Adipocyte (in vitro differentiated cells): Measurements from ENCODE around the gene WFIKKN1.

Source experiments
- DNase-seq: peaks from one replicate; pipeline ENCODE4 v3.0.0-alpha.2; 2015; ENCODE audit warnings: low read depth
- H3K27me3 ChIP-seq: replicated peaks from 2 replicates; pipeline ENCODE4 v1.7.0; 2013; ENCODE audit warnings: mild to moderate bottlenecking, low read length, moderate library complexity; ENCODE audit not compliant: control insufficient read depth, insufficient read depth
- H3K36me3 ChIP-seq: 2 replicates; pipeline ENCODE4 v1.7.0; 2013; ENCODE audit warnings: low read length, mild to moderate bottlenecking, moderate library complexity; ENCODE audit not compliant: control insufficient read depth, insufficient read depth, severe bottlenecking
- H3K4me1 ChIP-seq: 2 replicates; pipeline ENCODE4 v1.7.0; 2013; ENCODE audit warnings: mild to moderate bottlenecking, low read length, moderate library complexity; ENCODE audit not compliant: control insufficient read depth, insufficient read depth
- H3K4me3 ChIP-seq: 2 replicates; pipeline ENCODE4 v1.7.0; 2013; ENCODE audit warnings: mild to moderate bottlenecking, low read length, moderate library complexity
- H3K9ac ChIP-seq: 2 replicates; pipeline ENCODE4 v1.7.0; 2013; ENCODE audit warnings: mild to moderate bottlenecking, low read length, moderate library complexity
- H3K9me3 ChIP-seq: 2 replicates; pipeline ENCODE4 v1.7.0; 2013; ENCODE audit warnings: mild to moderate bottlenecking, low read length, moderate library complexity; ENCODE audit not compliant: control insufficient read depth

WFIKKN1 gene

DNA sequence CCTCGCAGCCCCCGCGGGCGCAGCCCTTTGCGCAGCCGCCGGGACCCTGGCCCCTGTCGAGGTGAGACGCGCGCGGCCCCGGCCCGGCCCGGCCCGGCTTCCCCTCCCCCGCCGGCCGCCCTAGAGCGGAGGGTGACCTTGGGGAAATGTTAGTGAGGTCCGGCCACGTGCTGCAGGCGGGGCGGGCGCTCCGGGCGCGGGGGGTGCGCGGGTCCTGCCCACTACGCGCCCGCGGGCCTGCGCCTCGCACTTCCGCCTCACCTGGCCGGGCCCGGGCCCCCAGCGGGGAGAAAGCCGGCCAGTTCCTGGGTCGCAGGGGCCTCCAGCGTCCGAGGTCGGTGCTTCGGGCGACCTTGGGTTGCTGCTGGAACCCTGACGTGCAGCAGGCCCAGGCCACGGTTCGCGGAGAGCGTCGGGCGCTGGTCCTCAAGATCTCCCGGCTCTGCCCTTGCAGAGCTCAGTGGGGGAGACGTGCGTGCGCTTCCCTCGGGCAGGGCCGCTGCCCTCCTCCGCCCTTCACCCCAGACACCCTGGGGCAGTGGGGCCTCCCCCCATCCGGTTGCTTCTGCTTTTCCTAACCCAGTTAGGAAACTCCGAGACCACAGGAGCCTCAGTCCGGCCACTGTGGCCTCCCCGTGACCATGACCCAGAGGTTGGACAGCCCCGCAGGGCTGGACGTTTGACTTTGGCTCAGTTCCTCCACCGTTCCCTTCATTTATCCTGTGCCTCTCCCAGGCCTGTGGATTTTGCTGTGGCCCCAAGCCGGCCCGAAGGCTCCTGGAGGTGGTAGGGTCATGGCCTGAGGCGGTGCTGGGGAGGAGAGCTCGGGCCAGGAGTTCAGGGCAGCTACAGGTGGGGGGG, 11.6 kb downstream of the WFIKKN1 start:
- Histone ChIP-seq H3K9me3 (no peaks in the 10 kb centered on the region), H3K9ac (peak overlapping the region; percentile 96), H3K4me1 (peaks cover 28% of the 10 kb centered on the region), H3K4me3 (peak overlapping the region; percentile 87), H3K36me3 (no peaks in the 10 kb centered on the region), H3K27me3 (no peaks in the 10 kb centered on the region)
- DNase-seq, result peak; percentile 47

DNA sequence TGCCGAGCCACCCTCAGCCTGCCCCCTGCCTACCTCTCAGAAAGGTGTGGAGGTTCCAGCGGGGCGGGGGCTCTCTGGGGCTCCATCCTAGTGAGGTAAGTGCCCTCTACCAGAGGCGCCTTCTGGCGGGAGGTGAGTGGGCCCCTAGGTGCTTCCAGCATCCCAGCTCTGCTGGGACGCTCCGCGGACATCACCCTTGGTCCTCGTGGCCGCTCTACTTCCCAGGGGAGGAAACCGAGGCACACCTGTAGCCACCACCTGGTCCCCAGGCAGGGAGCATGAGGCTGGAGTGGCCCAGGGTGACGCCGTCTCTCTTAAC, 12.2 kb downstream of the WFIKKN1 start:
- Histone ChIP-seq H3K9me3 (no peaks in the 10 kb centered on the region), H3K9ac (peak overlapping the region; percentile 96), H3K36me3 (no peaks in the 10 kb centered on the region), H3K4me3 (peak overlapping the region; percentile 87), H3K4me1 (peaks cover 28% of the 10 kb centered on the region), H3K27me3 (no peaks in the 10 kb centered on the region)
- DNase-seq, result no peak

DNA sequence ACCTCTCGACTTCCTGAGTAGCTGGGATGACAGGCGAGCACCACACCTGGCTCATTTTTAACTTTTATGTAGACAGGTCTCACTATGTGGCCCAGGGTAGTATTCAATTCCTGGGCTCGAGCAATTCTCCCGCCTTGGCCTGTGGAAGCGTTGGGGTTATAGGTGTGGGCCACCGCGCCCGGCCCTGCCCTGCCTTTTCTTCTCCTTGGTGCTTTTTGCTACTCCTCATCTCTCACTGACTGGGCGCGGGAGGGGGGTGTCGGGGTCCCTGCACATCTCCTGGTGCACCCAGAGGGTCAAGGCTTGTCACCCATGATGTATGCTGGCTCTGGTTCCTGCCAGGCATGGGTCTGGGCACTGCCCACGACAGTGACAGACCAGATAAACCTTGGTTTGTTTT, 13.8 kb downstream of the WFIKKN1 start:
- Histone ChIP-seq H3K4me3 (no peak overlapping the region), H3K27me3 (no peaks in the 10 kb centered on the region), H3K9me3 (no peaks in the 10 kb centered on the region), H3K36me3 (no peaks in the 10 kb centered on the region), H3K4me1 (peaks cover 37% of the 10 kb centered on the region), H3K9ac (no peak overlapping the region)
- DNase-seq, result no peak

DNA sequence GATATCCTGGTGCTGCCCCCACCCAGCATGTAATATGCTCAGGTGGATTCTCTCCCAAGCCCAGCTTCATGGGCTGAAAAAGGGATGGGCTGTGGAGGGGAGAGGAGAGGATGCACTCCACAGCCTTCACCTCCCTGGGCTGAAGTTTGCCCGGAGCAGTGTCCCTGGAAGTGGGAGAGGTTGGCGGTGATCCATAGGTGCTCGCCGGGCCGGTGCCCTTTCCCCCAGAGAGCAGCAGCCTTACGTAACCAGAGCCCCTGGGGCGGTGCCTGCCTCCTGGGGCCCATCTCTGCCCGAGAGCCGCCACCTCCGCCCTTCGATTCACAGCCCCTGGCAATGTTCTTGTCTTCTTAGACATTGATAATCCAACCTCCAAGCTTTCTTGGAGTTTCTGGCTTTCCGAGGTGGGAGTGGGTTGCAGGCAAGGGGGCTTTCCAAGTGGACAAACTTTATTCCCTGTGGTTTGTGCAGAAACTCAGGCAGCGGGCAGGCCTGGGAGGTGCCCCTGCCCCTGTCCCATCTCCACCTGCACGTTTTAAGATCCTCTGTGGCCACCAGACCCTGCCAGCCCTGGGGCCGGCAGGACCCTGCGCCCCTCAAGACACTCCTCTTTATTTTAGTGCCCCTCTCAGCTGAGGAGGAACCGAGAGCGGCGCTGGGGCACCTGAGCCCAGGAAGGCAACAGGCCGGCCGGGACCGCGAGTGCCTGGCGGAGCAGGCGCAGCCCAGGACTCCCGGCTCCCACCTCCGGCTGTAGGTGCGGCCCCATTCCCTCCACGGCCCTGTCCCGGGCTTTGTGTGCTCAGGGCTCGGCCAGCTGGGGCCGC, 15.3 kb downstream of the WFIKKN1 start:
- DNase-seq, result no peak
- Histone ChIP-seq H3K4me1 (peaks cover 41% of the 10 kb centered on the region), H3K4me3 (peak overlapping the region; percentile 23), H3K9ac (peak overlapping the region; percentile 60), H3K36me3 (no peaks in the 10 kb centered on the region), H3K9me3 (no peaks in the 10 kb centered on the region), H3K27me3 (no peaks in the 10 kb centered on the region)

DNA sequence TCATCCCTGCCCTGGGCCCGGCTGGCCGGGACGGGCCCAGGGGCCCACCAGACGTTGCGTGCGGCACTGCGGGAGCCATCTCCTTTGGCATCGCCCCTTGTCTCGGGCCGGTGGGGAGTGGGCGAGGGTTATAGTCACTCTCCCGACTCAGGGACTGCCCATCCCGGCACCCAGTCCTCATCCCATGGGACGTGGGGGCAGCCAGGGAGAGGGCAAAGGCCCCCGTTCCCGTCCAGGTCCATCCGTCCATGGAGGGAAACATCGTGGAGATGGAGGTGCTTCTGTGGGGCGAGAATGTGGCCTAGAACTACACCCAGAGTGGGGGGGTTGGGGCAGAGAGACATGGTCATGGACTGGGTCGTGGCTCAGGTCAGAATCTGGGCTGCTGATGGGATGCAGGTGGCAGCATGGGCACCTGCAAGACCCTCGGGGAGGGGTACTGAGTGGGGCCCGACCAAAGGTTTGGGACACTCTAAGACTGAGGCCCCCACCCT, 15.9 kb downstream of the WFIKKN1 start:
- Histone ChIP-seq H3K9me3 (no peaks in the 10 kb centered on the region), H3K4me1 (peaks cover 41% of the 10 kb centered on the region), H3K4me3 (no peak overlapping the region), H3K36me3 (no peaks in the 10 kb centered on the region), H3K9ac (peak overlapping the region; percentile 60), H3K27me3 (no peaks in the 10 kb centered on the region)
- no peak for DNase-seq

DNA sequence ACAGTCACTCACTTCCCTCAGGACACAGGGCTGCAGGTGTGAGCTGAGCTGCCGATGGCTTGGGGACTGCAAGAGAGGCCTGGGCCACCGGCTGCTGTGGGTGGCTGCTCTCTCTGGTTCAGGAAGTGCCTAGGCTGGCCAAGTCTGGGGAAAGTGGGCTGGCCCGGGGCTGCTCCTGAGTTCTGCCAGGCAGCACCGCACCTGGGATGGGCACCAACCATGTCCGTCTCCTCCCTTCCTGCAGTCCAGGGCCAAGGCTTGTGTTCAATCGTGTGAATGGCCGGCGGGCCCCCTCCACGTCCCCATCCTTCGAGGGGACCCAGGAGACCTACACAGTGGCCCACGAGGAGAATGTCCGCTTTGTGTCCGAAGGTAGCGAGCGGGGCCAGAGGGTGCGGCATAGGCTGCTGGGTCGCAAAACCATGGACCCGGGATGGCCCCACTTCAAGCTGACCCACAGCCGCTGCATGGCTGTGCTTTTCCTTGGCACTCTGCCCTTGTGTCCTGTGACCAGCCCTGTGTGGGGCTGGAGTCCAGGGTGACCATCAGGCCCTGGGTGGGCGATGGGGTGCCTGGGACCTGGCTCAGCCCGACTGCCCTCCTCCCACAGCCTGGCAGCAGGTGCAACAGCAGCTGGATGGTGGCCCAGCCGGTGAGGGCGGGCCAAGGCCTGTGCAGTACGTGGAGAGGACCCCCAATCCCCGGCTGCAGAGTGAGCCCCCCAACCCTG, 16.6 kb downstream of the WFIKKN1 start:
- Histone ChIP-seq H3K4me1 (peaks cover 41% of the 10 kb centered on the region), H3K9me3 (no peaks in the 10 kb centered on the region), H3K36me3 (no peaks in the 10 kb centered on the region), H3K9ac (no peak overlapping the region), H3K4me3 (no peak overlapping the region), H3K27me3 (no peaks in the 10 kb centered on the region)
- DNase-seq, result no peak

DNA sequence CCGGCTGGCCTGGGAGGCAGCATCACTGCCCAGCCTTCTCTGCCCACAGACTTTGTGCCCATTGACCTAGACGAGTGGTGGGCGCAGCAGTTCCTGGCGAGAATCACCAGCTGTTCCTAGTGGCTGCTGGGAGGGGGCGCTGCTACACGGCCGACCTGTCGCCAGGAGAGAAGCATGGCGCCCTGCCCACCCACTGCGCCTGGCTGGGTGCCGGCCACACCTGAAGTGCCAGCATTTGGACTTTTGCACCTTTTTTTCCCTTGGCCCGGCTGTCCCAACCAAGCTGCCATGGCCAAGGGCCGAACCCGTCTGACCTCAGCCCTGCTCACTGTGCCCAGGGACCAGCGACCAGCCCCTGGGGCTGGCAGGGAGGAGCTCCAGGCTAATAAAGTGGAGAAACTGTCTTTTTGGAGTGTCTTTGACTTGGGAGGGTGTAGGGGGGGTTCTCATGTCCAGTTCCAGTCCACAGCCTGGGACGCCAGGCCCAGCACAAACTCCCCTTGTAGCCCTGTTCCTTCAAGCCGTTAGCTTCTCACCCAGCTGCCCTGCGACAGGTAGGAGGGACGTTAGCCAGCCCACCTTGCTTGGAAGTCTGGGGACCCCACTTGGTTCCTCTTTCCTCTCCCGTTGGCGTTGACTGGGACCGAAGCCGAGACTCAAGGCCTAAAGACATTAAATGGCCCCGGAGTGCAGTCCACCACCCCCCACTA, 17.4 kb downstream of the WFIKKN1 start:
- peak; percentile 15 for DNase-seq
- peaks cover 38% of the 10 kb centered on the region for H3K4me1 ChIP-seq
- H3K36me3 ChIP-seq, result no peaks in the 10 kb centered on the region
- no peaks in the 10 kb centered on the region for H3K27me3 ChIP-seq
- no peaks in the 10 kb centered on the region for H3K9me3 ChIP-seq
- H3K4me3 ChIP-seq, result peak overlapping the region; percentile 76
- peak overlapping the region; percentile 84 for H3K9ac ChIP-seq

DNA sequence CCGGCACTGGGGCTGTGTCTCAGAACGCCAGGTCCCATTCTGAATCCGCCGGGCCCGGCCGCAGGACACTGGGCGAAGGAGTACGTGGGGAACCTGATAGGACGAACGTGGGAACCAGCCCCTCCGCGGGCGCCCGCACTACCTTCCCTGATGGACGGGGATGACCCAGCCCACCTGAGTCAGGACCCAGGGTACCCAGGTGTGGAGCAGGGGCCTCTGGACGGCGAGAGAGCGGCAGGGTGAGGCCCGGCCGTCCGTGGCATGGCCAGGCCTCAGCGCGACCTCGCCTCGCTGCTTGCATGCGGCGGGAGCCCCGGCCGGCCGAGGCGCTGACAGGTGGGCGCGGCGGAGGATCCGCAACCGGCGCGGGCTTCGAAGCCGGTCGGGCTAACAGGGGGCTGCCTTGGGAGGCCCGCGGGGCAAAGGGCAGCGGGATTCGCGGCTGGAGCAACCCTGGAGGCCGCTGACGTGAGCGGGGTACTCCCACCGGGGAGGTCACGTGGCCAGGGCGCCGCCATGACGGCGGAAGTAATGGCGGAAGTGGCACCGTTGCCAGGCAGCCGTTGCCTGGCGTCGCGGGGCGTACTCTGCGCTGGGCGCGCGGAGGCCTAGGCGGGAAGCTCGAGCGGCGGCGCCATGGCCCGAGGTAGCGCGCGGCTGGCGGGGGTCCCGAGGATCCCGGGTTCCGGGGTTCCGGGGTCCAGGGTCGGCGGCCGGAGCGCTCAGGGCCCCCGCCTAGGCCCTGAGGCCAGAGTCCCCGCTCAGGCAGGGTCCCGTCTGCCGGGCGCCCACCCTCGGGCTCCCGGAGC, 18.2 kb downstream of the WFIKKN1 start, which contains the start of gene WDR90:
Gene WDR90, plus strand, starts transcription at position 585 of the 809 bp plus-strand sequence. Its CDS starts 52 bp downstream, at position 637.
- H3K27me3 ChIP-seq, result no peaks in the 10 kb centered on the region
- peak within 1 kb of the TSS; percentile 76 for H3K4me3 ChIP-seq
- peak; percentile 97 for DNase-seq
- H3K9me3 ChIP-seq, result no peaks in the 10 kb centered on the region
- peaks cover 37% of the 10 kb centered on the region for H3K4me1 ChIP-seq
- no peaks in the 10 kb centered on the region for H3K36me3 ChIP-seq
- H3K9ac ChIP-seq, result peak within 1 kb of the TSS; percentile 84

DNA sequence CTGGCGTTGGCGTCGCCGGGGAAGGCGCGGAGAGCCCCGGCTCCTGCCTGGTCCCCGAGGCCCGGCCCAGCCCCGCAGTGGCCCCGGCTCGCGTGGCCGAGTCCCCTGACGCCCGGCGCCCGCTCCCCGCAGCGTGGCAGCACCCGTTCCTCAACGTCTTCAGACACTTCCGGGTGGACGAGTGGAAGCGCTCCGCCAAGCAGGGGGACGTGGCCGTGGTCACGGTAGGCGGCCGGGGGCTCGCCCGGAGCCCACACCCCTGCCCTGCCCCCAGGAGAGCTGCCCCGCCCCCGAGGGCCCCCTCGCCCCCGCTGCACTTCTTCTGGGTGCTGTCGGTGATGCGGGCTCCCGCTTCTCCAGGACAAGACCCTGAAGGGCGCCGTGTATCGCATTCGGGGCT, 18.8 kb downstream of the WFIKKN1 start:
- peak; percentile 43 for DNase-seq
- Histone ChIP-seq H3K9me3 (no peaks in the 10 kb centered on the region), H3K27me3 (no peaks in the 10 kb centered on the region), H3K4me1 (peaks cover 37% of the 10 kb centered on the region), H3K4me3 (peak overlapping the region; percentile 76), H3K9ac (peak overlapping the region; percentile 84), H3K36me3 (no peaks in the 10 kb centered on the region)

DNA sequence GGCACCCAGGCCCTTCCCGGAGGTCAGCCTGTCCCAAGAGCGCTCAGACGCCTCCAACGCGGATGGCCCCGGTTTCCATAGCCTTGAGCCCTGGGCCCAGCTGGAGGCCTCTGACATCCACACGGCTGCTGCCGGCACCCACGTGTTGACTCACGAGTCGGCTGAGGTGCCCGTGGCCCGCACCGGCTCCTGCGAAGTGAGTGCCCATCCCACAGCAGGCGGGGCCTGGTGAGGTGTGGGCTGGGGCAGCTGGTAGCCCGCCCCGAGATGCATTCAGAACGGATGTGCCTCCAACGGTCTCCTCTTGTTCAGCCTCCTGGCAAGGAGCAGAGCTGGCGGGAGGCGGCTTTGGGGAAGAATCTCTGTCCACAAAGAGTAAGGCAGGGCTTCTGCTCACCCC, 21.1 kb downstream of the WFIKKN1 start:
- Histone ChIP-seq H3K9ac (no peak overlapping the region), H3K27me3 (no peaks in the 10 kb centered on the region), H3K9me3 (no peaks in the 10 kb centered on the region), H3K4me1 (peaks cover 22% of the 10 kb centered on the region), H3K4me3 (no peak overlapping the region), H3K36me3 (no peaks in the 10 kb centered on the region)
- DNase-seq, result no peak
